NOMO-1 treated with dmso at 0.1 percent for 144 hours (cell line): ENCODE results near the gene FKBP8.
"Not testable (repeated sequence)": the region's sequence is repeated elsewhere in the genome, so short reads cannot be mapped to it uniquely, and the experiment has no call there.

Experiments used
- DNase-seq: peaks from one replicate; lab custom pipeline; 2025; ENCODE audit not compliant: unreplicated experiment; lab: John Stamatoyannopoulos, UW

FKBP8 gene

GRCh38 chr19:18559685-18560084 is 16.3 kb upstream of the FKBP8 start:
- DNase-seq: no peak

GRCh38 chr19:18558604-18559003 is 15.2 kb upstream of the FKBP8 start:
- DNase-seq: no peak

- DNase-seq: no peak
Observed at GRCh38 chr19:18558202-18558555, 14.8 kb upstream of the FKBP8 start.

GRCh38 chr19:18557411-18558201 is 14.2 kb upstream of the FKBP8 start, which contains the start of gene KXD1:
KXD1 (plus strand) TSS chr19:18557870; CDS start chr19:18562057, 4,187 bp downstream.
- DNase-seq: peak; percentile 98

GRCh38 chr19:18551631-18552030 is 8.3 kb upstream of the FKBP8 start:
- no peak for DNase-seq

- DNase-seq: peak; percentile 82
Observed at GRCh38 chr19:18543814-18544475, 572 bp upstream of the FKBP8 start.

GRCh38 chr19:18541992-18542940 is 1.1 kb downstream of the FKBP8 start:
- no peak for DNase-seq

DNA sequence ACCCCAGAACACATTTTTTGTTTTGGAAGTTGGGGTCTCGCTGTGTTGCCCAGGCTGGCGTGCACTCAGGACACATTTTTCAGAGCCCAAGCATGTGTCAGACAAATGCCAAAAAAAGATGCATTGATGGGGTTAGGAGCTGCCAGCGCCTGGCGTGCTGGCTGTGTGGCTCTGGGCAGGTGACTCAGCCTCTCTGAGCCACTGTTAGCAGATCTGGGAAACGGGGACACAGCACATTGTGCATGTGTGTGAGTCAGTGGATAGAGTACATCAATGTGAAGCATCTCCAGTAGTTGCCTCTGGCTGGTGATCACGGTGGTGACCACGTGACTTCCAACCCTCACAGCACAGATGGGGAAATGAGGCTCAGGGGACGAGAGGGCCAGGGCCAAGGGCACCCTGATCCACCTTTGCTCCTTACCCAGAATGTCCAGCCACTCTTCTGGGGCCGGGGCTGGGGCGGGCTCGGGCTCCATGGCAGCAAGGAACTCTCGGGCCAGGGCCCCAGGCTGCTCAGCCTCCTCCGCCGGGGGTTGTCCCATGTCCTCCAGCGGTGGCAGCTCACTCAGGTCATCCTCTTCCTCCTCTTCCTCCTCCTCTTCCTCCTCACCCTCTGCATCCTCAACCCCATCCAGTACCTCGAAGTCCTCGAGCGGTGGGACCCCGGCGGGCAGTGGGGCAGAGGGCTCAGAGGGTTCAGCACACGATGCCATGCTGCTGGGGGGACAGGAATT is 1.9 kb downstream of the FKBP8 start:
- no peak for DNase-seq

DNA sequence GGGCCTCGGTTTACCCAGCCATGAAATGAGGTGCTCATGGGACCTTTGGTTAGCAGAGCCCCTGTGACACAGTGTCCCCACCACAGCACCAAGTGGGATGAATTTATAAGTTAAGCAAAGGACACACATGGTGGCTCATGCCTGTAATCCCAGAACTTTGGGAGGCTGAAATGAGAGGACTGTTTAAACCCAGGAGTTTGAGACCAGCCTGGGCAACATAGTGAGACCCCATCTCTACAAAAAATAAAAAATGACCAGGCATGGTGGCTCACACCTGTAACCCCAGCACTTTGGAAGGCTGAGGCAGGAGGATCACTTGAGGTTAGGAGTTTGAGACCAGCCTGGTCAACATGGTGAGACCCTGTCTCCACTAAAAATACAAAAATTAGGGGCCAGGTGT is 3.2 kb downstream of the FKBP8 start:
- not testable (repeated sequence) for DNase-seq

DNA sequence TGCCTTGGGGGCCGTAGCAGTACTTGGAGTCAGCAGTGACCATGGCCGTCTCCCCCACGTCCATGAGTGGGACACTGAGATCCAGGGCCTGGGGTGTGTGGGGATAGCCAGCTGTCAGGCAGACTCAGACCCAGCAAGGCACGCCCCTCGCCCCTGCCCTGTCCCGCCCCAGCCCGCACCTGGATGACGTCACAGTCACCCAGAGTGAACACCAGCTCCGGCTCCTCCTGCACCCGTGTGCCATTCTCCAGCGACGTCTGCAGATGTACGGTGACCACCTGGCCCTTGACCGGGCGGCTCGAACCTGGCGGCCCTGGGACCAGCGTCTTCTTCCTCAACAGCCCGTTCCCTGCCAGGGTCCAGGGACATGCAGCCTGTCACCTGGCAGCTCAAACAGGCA is 4.0 kb downstream of the FKBP8 start:
- no peak for DNase-seq

DNA sequence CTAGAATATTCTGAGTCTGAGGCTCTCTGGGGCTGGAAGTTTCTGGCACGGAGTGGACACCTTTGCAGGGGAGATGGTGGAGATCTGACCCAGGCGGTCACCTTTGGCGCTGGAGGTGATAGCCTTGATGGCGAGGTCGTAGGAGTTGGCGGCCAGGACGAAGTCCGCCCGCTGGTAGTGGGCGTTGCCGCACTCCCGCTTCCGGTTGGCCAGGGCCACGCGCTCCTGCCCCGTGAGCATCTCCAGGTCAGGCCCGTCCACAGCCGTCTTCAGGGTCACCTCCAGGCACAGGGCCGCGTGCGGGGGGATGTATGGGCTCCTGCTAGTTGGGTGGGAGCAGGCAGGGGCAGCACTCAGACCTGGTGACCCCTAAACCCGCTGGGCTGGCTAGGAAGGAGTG is 5.3 kb downstream of the FKBP8 start:
- no peak for DNase-seq

- DNase-seq: no peak
Observed at GRCh38 chr19:18537431-18537830, 5.9 kb downstream of the FKBP8 start.

GRCh38 chr19:18536475-18536874 is 6.9 kb downstream of the FKBP8 start:
- no peak for DNase-seq

DNA sequence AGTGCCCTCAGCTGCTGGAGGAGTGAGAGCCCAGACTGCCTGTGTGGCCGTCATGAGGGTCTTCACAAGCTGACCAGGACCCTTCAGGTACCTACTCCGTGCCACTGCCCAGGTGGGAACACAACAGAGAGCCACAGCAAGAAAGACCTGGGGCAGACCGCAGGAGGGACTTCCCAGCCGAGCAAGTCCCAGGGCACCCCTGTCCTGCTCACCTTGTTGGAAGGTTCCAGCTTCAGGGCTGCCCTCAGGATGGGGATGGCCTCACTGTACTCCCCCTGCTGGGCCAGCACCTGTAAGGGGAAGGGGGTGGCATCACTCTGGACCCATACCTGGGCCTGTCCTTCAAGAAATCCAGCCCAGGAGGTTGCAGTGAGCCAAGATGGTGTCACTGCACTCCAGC is 10.3 kb downstream of the FKBP8 start:
- no peak for DNase-seq

DNA sequence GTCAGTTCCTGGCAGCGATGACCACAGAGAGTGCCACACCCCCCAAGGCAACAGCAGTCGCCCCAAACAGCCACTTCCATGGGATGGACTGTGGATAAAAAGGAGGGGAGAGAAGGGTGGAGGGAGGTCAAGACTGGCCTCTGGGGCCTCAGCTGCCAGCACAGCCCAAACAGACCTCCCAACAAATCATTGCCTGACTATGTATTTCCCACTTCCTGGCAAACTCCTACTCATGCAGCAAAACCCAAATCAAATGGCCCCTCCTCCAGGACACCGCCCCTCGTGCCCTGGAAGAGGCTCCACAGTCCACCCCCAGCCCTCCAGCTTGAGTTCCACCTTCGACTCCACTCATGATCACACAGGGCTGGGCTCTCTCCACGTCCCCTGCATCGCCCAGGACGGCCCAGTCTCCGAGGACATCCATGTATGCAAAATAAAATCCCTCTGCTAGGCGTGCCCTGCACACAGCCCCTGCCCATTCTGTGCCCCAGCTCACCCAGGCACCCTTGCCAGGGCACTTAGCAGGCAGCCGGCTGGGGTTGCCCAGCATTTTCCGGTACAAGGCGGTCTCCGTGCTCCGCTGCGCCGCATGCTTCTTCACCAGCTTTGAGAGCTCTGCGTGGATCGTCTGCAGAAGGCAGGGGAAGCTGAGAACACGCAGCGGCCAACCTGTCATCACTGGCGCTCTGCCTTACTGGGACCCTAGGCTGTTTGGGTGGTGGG is 11.0 kb downstream of the FKBP8 start:
- no peak for DNase-seq

- DNase-seq: no peak
Observed at GRCh38 chr19:18531485-18531884, 11.9 kb downstream of the FKBP8 start.

DNA sequence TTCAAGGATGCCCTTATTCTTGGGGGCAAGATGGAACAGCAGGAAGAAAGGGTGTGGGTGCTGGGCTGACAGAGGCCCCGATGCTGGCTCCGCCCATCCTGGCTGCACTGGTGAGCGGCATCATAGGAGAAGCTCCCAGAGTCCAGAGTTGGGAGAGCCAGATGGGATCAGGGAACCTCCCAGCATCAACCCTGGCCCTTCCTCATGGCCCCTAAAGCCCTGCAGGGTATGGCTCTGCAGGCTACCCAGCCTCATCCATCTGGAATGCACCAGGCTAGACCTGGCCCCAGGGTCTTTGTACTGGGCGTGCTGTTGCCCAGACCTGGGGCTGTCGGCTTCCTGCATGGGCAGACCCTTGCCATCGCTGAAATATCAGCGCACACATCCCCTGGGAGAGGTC is 13.6 kb downstream of the FKBP8 start:
- no peak for DNase-seq

DNA sequence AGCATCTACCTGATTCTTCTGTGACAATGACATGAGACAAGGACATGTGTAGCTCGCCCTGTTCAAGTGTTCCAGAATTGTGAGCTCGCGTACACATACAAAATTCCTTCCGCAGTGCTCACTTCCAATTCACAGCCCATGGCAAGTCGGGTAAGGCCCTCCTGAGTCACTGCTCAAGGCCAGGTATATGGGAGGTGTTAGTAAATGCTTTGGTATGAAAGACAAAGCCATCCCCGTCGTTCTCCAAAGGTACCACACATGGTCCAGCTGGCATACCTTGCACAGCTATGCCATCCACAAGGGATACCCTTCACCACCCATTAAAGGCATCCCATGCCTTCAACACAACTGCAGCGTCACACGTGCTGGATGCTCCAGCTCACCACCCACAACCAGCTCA is 17.1 kb downstream of the FKBP8 start:
- DNase-seq: no peak

GRCh38 chr19:18523841-18524240 is 19.5 kb downstream of the FKBP8 start:
- DNase-seq: no peak

DNA sequence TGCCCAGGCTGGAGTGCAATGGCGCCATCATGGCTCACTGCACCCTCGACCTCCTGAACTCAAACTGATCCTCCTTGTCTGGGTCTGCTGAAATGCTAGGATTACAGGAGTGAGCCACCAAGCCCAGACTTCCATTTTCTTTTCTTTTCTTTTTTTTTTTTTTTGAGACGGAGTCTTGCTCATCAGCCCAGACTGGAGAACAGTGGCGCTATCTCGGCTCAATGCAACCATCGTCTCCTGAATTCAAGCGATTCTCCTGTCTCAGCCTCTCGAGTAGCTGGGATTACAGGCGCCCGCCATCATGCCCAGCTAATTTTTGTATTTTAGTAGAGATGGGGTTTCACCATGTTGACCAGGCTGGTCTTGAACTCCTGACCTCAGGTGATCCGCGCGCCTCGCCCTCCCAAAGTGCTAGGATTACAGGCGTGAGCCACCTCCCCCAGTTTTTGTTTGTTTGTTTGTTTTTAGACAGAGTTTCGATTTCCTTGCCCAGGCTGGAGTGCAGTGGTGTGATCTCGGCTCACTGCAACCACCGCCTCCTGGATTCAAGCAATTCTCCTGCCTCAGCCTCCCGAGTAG is 20.4 kb downstream of the FKBP8 start:
- DNase-seq: not testable (repeated sequence)
